DND-41 (cell line): Measurements from ENCODE around the gene CA11.
A peak's percentile ranks its signal among the peaks of the same experiment; 100 is the strongest.

Source experiments
- ATAC-seq: fragments of 200-7000 bp; cut with Tn5 transposase; 3 replicates; pipeline ENCODE4 v1.9.1; 2021; ENCODE audit warnings: low read depth; ENCODE audit not compliant: insufficient read depth
- DNase-seq: peaks from one replicate; pipeline ENCODE4 v3.0.0-alpha.2; 2020
- H2AFZ ChIP-seq: 2 replicates; pipeline ENCODE4 v1.6.0; 2012; ENCODE audit warnings: low read depth, low read length
- H3K27ac ChIP-seq: 2 replicates; pipeline ENCODE4 v1.5.1; 2012; ENCODE audit warnings: low read length, inconsistent platforms
- H3K27me3 ChIP-seq: fragments of 200-600 bp; sonication (generic); 2 replicates; pipeline ENCODE4 v1.6.0; 2012; ENCODE audit warnings: low read length, mild to moderate bottlenecking, inconsistent platforms; ENCODE audit not compliant: insufficient read depth, poor library complexity
- H3K36me3 ChIP-seq: 2 replicates; pipeline ENCODE4 v1.5.1; 2012; ENCODE audit warnings: low read length, inconsistent platforms; ENCODE audit not compliant: insufficient read depth
- H3K4me1 ChIP-seq: 2 replicates; pipeline ENCODE4 v1.5.1; 2012; ENCODE audit warnings: mild to moderate bottlenecking, low read length; ENCODE audit not compliant: insufficient read depth
- H3K4me2 ChIP-seq: 2 replicates; pipeline ENCODE4 v1.6.0; 2012; ENCODE audit warnings: mild to moderate bottlenecking, moderate library complexity, low read length, inconsistent platforms; ENCODE audit not compliant: insufficient read depth
- H3K4me3 ChIP-seq, 2 experiments: fragments of 200-600 bp in 1 of 2; shearing (Covaris generic) in 1 of 2; 2 replicates each; pipeline ENCODE4 v1.5.1; 2012 to 2016; ENCODE audit warnings: inconsistent platforms in 2 of 2, low read length in 2 of 2, mild to moderate bottlenecking in 2 of 2, low read depth in 1 of 2, moderate library complexity in 1 of 2
- H3K79me2 ChIP-seq: 2 replicates; pipeline ENCODE4 v1.6.0; 2012; ENCODE audit warnings: low read length, inconsistent platforms; ENCODE audit not compliant: insufficient read depth
- H3K9ac ChIP-seq: 2 replicates; pipeline ENCODE4 v1.6.0; 2012; ENCODE audit warnings: low read depth, mild to moderate bottlenecking, inconsistent platforms, low read length, moderate library complexity
- H3K9me3 ChIP-seq: 2 replicates; pipeline ENCODE4 v1.5.1; 2012; ENCODE audit warnings: low read length, moderate library complexity, mild to moderate bottlenecking, inconsistent platforms; ENCODE audit not compliant: insufficient read depth, severe bottlenecking
- H4K20me1 ChIP-seq: 2 replicates; pipeline ENCODE4 v1.6.0; 2012; ENCODE audit warnings: low read length; ENCODE audit not compliant: insufficient read depth
- CTCF ChIP-seq: IDR thresholded peaks from 2 replicates; pipeline ENCODE4 v1.5.1; 2012; ENCODE audit warnings: borderline replicate concordance, low read length, moderate library complexity, mild to moderate bottlenecking; ENCODE audit not compliant: poor library complexity, severe bottlenecking; ENCODE audit errors: extremely low read depth
- EZH2 ChIP-seq: IDR thresholded peaks from 3 replicates; pipeline ENCODE4 v1.6.1; 2012; ENCODE audit warnings: borderline replicate concordance, low read depth, mild to moderate bottlenecking, moderate library complexity, low read length, inconsistent platforms; ENCODE audit not compliant: severe bottlenecking

CA11 gene

GRCh38 chr19:48625891-48626327 lies 20.1 kb downstream of the CA11 start:
- TF ChIP-seq CTCF (no peak), EZH2 (no peak)
- Histone ChIP-seq H3K36me3 (peaks cover 61% of the 10 kb centered on the region), H3K9ac (no peak overlapping the region), H2AFZ (no peak overlapping the region), H3K79me2 (peaks cover 34% of the 10 kb centered on the region), H4K20me1 (peaks cover 11% of the 10 kb centered on the region), H3K9me3 (no peaks in the 10 kb centered on the region), H3K4me1 (peaks cover 39% of the 10 kb centered on the region), H3K27ac (no peak overlapping the region), H3K4me2 (no peak overlapping the region), H3K4me3 (no peak overlapping the region), H3K27me3 (no peaks in the 10 kb centered on the region)
- ATAC-seq = no peak
- peak; percentile 5 for DNase-seq

GRCh38 chr19:48624791-48625723 lies 20.9 kb downstream of the CA11 start:
- Histone ChIP-seq H3K4me1 (peaks cover 47% of the 10 kb centered on the region), H3K27ac (peak overlapping the region; percentile 85), H3K79me2 (peaks cover 42% of the 10 kb centered on the region), H3K36me3 (peaks cover 52% of the 10 kb centered on the region), H3K4me2 (peak overlapping the region; percentile 88), H3K27me3 (no peaks in the 10 kb centered on the region), H3K4me3 (peak overlapping the region; percentile 32 to 77; a peak in 3 of 4 replicates), H2AFZ (no peak overlapping the region), H3K9ac (peak overlapping the region; percentile 80), H3K9me3 (no peaks in the 10 kb centered on the region), H4K20me1 (peaks cover 11% of the 10 kb centered on the region)
- no peak for TF ChIP-seq EZH2
- TF ChIP-seq CTCF = no peak
- ATAC-seq (no peak), DNase-seq (peak; percentile 7)

GRCh38 chr19:48624067-48624594 lies 21.9 kb downstream of the CA11 start:
- Histone ChIP-seq H3K4me2 (peak overlapping the region; percentile 88), H3K9ac (peak overlapping the region; percentile 80), H4K20me1 (peaks cover 7% of the 10 kb centered on the region), H3K4me3 (peak overlapping the region; percentile 36 to 77; a peak in 3 of 4 replicates), H3K27ac (peak overlapping the region; percentile 89), H2AFZ (peak overlapping the region; percentile 88), H3K9me3 (no peaks in the 10 kb centered on the region), H3K27me3 (no peaks in the 10 kb centered on the region), H3K79me2 (peaks cover 49% of the 10 kb centered on the region), H3K4me1 (peaks cover 53% of the 10 kb centered on the region), H3K36me3 (peaks cover 43% of the 10 kb centered on the region)
- ATAC-seq (peak; percentile 85), DNase-seq (peak; percentile 99)
- TF ChIP-seq EZH2 (no peak), CTCF (no peak)
